LNCAP (cell line): ENCODE results near the gene KLHL30.

Experiments used
- CTCF ChIP-seq: fragments of 450-650 bp; IDR thresholded peaks from 2 replicates; pipeline ENCODE4 v1.5.1; 2017; ENCODE audit warnings: mild to moderate bottlenecking

KLHL30 gene

DNA sequence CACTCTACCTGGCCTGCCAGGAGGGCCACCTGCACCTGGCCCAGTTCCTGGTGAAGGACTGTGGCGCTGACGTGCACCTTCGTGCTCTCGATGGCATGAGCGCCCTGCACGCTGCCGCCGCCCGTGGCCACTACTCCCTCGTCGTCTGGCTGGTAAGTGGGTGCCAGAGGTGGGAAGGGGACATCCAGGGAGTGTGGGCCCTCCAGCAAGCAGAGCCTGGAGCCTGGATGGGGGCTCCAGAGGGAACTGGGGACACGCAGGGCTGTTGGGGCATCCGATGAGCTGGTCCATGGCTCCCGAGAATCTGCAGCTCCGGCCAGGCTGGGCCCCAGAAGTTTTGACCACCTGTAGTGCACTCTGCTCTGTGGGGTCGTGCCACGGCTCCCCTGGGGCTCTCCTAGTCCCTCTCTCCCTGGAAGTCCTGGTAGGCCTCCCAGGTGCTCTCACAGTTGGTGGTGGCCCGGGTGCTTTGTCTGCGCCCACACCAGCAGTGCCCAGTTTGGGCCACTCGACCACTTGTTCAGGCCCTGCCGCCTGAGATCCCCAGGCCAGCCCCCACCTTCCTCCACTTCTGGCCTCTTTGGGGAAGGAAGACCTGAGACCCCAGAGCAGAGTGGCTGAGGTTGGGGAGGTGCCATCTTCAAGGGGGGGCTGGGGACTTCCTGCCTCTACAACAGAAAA lies 33.6 kb upstream of the KLHL30 start:
- TF ChIP-seq CTCF, result no peak

DNA sequence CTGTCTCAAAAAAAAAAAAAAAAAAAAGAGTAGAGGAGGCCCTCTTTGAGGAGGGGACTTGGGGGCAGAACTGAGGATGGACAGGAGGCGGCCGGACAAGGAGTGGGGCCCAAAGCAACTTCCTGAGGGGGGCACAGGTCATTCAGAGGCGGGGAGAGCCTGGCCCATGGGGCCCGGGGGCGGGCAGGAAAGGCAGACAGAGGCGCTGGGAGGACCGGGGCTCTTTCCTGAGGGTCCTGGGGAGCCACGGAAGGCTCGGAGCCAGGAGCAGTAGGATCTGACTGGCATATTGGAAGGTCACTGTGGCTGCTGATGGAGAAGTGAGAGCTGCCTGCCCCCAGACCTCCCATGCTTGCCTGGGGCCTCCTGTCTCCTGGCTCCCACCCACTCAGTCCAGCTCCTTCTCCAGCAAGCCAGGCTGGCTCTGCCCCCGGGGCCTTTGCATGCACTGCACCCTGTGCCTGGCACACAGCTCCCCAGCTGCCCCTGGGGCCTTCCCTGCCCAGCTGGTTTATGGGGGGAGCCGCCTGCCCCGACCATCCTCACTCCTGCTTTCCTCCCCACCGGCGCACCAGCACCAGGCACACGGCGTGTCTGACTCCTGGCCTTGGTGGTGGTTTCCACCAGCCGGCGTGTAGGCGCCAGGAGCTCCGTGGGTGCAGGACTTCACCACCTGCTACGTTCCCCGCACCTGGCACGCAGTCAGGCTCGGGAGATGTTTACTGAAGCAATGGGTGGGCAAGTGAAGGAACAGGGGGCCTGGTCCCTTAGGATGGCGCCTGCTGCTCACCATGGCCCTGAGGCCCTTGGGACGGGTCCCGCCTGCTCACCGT lies 32.7 kb upstream of the KLHL30 start:
- TF ChIP-seq CTCF, result no peak

- no peak for TF ChIP-seq CTCF
Measured at GRCh38 chr2:238106339-238106697, 32.1 kb upstream of the KLHL30 start.

- peak; percentile 33; the same call in 1 of the 2 replicates for TF ChIP-seq CTCF
Measured at GRCh38 chr2:238106698-238107524, 31.6 kb upstream of the KLHL30 start.

DNA sequence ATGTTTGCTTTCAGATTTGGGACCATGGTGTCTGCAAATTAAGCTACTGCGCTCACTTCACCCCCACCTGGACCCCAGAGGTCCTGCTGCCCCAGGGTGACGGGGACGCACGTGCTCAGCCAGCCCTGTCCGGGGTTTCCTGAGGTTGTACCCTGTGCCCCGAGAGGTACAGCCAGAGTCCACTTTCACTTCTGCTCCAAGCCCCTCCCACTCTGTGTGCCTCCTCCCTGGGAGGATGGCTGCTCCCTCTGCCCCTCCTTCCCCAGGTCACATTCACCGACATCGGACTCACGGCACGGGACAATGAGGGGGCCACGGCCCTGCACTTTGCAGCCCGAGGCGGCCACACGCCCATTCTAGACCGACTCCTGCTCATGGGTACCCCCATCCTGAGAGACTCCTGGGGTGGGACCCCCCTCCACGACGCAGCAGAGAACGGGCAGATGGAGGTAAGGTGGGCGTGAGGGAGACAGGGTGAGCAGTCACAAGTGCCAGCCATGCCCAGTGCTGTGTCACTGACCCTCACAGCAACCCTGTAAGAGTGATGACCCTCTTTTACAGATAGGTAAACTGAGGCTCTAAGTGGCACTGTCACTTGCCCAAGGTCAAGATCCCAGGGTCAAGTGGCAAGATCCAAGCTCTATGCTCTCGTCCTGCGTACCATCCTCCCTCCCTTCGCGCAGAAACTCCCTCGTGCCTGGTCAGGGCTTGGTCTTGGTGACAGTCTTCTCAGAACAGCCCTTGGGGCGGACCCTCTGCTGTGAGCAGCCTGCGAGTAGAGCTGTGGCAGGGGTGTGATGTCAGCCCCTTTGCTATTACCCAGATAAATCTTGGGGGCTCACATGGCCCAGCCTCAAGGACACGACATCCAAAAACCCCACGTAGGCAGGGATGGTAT lies 30.7 kb upstream of the KLHL30 start:
- TF ChIP-seq CTCF, result no peak

GRCh38 chr2:238108423-238109183 lies 29.9 kb upstream of the KLHL30 start:
- no peak for TF ChIP-seq CTCF
